HG03571 (cell line): Measurements from ENCODE around the gene CLCN7.

Source experiments
- ATAC-seq: cut with Tn5 transposase; IDR thresholded peaks from one replicate; pipeline ENCODE4 v1.9.1; 2021; ENCODE audit not compliant: unreplicated experiment

CLCN7 gene

DNA sequence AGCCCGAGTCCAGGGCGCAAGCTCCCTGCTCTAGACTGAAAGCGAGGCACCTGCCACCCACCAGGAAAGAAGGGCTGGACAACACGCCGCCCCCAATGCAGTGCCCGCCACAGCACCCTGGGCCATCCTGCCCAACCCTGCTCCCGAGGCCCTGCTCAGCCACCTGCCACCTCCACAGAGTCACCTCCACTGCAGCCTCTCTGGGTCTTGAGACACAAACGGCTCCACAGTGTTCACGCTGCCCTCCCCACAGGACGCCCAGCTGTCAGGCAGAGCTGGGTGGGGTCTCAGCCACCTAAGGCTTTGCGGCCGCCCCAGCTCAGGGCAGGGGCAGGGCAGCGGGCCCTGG is 9.3 kb downstream of the CLCN7 start:
- ATAC-seq: no peak

DNA sequence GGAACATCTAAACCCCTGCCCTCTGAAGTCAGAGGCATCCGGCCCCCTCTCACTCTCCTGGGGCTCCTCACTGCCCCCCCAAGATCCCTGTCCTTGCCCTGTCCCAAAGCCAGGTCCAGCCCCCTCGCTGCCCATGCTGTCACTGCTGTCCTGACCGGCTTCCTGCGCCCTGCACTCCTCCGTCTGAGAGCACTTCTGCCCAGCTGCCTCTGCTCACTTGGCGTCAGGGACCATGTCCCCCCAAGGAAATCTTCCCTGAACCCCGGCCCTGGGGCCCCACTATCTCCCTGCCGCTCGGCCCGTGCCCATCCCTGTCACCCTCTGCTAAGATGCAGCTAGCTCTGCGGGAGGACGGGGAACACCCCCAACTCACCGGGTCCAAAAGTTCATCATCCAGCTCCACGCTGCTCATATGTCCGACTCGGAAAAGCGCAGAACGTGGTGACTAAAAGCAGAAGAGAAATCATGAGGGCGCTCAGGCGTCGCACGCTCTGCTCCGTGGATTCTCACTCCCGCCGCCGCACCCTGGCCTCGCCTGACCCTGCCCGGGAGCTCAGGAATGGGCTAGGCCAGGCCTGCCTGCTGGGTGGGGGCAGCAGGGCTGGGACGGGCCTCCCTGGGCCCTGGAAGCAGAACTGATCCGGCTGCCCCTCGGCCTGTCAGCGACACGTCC is 9.8 kb downstream of the CLCN7 start:
- no peak for ATAC-seq

DNA sequence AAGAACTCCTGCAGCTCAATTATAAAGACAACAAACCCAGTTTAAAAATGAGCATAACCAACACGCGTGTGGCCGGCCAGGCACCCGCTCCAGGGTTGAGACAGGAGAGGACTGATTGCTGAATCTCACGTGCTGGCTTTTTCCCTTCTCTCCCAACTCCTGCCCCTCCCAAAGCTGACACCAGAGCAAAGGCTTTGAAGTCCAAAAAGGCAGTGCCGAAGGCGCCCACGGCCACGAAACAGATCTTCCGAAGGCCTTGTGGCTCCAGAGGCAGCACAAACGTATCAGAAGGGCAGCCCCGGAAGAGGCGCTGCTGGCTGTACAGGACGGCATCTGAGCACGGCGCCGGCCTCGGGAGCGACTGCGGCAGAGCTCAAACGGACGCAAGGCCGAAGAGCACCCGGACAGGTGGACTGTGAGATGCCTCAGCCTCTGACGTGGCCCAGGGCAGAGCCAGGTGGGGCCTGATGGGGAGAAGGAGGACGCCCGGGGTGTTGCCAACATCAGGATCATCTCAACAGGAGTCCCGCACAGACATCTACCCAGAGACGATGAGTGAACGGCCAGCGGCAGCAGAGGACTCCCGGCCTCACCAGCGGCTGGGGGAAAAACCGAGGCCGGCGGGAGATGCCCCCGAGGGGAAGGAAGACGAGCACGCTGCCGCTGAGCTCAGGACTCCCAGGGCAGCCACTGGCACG is 10.5 kb downstream of the CLCN7 start:
- no peak for ATAC-seq

DNA sequence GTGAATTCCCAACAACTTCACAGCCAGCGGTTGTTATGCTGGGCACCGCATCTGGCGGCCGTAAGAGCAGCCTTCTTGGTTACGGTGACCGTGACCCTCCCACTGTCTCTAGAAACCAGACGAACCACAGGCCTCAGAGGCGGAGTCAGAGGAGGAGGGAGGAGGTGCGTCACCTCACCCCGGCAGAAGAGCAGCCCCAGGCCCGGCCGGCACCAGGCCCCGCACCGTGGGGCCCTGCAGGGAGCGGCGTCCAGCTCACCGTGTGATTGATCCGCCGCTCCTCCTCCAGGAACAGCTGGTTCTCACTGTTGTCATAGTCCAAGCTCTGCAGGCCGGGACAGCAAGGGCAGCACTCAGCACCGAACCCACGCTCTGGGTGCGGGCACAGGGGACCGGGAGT is 13.7 kb downstream of the CLCN7 start:
- no peak for ATAC-seq

DNA sequence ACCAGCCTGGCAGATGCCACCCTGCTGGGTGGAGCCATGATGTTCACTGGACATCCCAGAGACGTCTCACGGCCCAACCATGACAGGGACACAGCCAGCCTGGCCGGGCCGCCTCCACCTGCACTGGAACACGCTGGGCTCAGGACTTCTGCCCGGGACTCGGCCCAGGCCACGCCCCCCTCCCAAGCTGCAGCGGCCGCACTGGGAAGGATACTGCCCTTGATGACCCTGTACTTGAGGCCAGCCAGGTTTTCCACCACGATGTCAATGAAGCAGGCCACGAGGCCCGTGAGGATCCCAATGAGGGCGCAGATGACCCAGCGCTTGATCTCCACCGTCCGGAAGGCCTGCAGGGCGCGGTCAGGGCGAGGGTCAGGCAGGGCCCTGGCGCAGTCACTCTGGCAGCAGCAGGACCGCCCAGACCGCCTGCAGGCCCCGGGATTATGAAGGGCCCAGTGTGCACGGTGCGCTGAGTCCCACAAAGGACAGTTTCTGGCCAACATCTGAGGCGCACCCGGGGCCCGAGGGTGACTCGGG is 14.2 kb downstream of the CLCN7 start:
- ATAC-seq: no peak

DNA sequence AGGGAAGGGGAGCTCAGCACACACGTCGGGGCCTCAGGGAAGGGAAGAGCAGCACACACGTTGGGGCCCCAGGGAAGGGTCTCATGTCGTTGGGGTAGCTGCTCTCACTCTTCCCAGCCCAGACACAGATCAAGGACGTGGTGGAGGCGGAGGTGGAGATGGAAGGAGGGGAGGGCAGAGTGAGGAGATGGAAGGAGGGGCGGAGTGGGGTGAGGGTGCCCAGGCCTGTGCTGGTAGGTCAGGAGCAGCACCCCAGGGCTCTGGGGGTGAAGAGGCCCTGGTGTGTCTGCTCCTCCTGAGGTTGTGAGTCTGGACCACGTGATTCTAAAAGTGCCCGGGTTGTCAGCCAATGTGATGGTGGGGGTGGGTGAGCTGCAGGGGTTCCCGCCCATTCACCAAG is 14.9 kb downstream of the CLCN7 start:
- no peak for ATAC-seq

DNA sequence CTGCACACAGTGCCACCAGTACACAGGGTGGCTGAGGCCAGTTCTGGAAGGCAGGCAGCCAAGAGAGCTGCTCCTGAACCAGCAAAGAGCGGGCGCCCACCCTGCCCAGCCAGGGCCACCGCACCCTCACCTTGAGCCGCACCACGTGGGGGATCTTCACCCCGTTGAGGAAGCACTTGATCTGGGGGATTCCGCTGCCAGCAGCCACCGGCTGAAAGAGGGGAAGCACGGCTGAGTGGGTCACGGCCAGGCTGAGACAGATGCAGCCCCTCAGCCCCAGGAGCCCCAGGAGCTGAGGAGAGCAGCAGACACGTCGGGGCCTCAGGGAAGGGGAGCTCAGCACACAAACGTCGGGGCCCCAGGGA is 15.9 kb downstream of the CLCN7 start:
- no peak for ATAC-seq

DNA sequence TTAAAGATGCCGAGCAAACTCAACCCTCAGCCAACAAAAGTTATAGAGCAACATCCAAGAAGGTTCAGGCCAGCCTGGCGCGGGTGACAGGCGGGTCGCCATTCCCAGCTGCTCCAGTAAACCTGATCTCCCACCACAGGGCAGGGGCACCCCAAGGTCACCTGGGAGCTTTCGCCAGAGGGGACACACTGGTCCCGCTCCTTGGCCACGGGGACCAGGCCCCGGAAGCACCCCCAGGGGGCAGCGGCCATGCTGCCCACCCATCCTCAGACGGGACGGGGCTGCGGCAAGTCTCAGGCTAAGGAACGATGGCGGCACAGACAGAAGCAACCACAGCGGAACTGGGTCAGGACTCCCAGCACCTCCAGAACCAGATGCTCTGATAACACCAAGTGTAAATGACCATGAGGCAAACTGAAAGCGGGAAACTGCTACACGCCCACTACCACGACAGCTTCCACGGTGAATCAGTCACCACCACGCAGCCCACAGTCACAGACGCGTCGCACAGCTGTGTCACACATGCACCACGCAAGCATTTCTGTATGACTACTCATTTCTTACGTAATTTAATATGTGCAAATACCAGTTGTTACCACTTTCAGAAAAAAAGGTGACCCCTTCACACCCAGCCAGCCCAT is 16.4 kb downstream of the CLCN7 start:
- no peak for ATAC-seq

DNA sequence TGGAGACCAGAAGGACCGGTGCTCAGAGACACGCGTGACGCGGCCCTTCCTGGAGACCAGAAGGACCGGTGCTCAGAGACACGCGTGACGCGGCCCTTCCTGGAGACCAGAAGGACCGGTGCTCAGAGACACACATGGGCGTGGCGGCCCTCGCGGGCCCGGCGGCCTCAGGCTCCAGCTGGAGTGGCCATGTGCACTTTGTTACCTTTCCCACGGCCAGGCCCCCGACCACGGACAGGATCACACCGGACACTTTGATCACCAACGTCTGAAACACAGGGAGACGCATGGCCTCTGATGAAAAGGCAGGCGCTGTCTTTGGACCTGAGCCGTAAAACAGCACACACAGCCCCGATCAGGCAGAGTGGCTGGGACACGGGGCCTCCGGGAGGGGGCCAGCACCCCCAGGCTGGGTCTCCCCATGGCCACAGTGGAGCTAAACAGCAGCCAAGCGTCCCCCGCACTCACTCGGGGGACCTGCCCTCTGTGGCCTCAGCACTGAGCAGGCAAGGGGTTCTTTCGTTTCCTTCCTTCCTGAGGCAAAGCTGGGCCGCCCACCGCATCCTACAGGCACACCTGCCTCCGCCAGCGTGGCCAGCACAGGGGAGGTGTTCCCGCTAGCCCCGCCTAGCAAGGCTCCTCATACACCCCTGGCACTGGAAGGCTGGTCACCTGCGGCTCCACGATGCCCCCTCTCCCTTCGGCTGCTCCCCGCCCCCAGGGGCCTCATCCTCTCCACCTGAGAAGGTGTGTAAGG is 17.2 kb downstream of the CLCN7 start:
- ATAC-seq: no peak

DNA sequence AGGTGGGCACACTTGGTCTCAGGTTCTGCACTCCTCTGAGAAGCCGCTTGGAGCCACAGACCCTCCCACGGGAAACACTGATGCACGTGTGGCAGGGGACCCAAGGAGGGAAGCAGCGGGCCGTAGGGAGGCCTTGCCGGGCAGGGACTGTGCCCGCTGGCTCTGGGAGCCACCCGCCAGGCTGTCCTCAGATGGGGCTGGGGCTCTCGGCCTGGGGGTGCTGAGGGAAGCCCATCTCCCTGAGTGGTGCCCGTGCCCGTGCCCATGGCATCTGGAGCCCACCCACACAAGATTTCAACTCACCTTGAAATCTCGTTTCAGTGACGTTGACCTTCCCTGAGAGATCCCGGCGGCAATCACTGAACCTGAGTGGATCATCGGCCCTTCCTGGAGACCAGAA is 17.9 kb downstream of the CLCN7 start:
- ATAC-seq: no peak

DNA sequence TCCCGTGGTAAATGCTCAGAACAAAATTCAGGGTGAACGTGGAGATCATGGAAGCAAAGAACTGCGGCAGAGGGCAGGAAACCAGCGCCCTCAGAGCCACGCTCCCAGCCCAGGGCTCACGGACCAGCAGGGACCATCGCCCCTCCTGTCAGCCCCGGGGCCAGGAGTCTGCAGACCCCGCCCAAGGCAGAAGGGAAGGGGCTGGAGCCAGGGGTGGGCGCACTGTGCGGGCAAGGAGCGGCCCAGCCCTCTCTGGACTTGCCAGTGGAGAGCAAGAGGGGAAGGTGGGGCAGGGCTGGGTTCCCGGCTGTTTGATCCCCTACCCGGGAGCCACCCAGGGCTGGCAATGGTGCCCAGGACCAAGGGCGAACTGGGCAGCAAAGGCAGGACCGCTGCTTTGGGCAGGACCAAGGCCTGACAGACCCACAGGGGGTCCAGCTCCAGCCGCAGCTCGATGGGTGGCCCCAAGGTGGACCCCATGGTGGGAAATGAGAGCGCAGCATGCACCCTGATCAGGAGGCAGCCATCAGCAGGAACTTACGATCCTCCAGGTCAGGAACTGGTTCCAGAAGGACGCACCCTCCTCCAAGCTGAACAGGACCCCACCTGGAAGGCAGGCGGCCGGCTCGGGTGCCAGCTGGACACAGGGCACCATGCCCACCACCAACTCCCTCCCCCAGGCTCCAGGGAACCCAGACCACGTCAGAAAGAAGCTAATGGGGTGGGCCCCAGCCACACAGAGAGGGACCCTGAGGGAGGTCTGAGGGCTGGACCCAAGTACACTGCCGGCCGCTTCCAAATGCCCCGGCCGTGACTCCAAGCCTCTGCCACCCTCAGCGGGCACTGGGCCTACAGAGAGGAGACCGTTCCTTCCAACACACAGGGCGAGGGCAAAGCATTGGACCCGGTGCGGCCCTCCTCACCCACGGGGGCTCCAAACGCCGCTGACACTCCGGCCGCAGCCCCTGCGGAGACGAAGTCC is 19.3 kb downstream of the CLCN7 start:
- ATAC-seq: no peak

DNA sequence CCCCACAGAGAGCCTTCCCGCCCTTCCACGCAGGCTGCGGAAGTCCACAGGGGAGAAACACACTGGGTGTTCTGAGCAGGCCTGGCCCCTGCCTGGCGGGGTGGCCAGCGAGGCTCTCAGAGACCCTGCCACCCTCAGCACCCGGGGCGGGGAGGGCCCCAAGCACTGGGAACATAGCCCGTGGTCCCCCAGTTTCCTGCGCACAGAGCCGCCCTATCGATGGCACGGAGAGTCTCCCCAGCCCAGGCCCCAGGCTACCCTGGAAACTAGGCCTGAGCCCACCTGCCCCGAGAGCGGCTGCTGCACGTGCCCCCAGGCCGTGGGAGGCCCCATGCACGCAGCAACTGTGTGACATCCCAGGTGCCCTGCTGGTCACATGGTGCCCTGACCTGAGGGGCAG is 20.3 kb downstream of the CLCN7 start:
- no peak for ATAC-seq

DNA sequence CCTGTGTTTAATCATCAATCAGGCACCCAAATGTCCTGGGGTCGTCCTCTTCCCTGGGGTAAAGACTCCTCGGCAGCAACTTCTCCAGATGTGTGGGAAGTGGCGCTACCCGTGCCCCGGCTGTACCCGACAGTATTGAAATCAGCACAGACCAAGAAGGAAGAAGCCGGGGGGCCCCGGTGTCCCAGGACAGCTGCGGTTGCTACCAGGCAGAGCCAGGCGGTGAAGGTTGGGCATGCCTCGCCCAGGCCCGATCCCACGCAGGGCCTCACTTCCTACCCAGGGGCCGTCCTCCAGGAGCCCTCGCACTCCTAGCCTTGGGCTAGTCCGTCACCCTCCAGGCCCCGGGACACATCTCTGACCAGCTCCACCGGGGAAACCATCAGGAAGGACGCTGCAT is 21.5 kb downstream of the CLCN7 start:
- no peak for ATAC-seq

DNA sequence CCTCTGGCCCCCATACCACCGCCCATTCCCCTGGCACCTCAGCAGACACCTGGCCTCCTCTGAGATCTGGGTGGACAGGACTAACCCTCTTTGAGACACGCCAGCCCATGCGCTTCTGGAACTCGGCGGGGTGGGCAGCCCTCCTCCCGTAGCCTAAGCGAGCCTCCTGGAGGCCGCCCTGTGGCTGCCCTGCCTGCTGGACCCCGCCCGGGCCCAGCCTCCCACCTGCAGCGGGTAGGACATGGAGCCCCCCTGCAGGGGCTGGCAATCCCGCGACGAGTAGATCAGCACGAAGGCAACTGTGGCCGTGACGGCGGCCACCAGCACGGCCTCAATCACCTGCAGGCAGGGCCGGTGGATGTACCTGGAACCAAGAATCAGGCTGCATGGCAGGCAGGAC is 22.3 kb downstream of the CLCN7 start:
- no peak for ATAC-seq

DNA sequence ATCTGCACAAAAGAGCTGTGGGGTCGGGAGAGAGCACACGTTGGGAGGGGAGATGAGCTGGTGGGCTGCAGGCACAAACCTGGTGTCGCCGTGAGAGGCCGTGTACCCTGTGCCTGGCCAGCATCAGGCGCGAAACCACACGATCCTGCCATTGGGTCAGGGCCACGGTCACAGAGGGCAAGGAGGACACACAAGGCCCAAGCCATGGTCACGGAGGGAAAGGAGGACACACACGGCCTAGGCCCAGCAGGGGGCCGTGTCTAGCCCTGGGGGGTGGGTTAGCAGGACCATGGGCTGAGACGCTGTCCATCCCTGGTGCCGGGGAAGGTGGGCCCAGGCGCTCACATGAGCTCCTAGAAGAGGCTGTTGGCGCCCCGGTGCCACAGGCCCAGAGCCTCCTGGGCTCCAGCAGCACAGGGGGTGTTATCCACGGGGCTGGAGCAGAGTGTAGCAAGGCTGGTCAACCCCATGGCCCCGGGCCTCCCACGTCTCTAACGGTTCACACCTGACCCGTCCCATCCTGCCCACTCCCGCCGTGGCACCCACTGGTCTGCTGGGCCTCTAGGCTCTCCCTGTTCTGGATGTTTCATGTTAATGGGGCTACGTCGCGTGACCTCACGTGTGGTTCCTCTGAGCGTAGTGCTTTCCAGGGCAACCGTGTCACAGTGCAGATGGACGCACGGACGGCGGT is 23.0 kb downstream of the CLCN7 start:
- no peak for ATAC-seq

DNA sequence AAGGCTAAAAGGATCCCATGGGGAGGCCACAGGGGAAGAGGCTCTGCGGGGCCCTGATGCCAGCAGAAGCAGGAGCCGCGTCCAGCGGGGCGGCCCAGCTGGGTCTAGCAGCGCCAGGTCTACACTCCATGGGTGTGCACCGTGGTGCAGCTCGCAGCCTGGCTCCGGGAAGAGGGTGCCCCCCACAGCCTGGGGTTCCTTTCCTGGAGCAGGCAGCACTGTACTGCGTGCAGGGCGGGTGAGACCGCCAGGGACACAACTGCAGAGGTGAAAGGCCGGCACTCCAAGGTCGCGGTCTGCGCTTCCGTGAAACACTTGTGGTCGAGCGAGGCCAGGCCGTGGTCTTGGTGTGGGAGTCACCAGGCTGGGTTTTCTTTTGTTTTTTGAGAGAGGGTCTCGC is 24.0 kb downstream of the CLCN7 start:
- ATAC-seq: no peak

DNA sequence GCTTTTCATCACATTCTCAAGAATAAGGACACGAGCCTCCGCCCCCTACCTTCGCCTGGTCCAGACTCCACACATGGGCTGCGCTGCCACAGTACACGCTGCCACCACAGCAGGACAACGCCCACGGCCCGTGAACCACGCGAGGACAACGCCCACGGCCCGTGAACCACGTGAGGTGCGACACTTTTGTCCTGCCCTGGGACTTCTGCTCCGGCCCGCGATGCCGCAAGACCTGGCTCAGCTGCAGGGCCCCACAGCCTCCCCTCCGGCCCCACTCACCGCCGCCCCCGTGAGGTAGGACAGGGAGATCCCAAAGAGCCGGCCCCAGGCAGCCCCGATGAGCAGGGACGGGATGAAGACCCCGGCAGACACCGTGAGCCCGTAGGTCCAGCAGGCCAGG is 24.6 kb downstream of the CLCN7 start:
- ATAC-seq: no peak

DNA sequence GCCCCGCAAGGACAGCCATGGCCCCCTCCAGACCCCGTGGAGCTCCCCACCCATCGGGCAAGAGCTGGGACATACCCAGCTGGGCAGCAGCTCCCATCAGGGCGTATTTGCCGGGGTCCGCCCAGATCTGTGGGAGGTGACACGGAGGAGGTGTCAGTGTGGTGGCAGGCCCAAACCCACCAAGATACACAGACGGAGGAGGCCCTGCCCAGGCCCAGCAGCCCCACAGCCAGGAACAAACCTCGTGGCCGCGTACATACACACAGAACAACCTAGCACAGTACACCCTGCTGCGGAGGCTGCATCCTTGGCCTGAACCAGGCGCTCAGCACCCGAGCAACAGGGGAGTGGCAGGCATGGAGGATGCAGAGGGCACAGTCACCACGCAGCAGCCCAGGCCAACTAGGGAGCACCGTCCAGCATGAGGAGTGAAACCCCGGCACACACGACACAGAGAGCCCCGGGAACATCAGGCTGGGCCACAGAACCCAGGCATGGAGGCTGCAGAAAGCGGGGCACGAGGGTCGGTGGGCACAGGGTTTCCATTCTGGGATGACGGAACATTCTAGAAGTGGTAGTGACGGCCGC is 25.5 kb downstream of the CLCN7 start:
- no peak for ATAC-seq

DNA sequence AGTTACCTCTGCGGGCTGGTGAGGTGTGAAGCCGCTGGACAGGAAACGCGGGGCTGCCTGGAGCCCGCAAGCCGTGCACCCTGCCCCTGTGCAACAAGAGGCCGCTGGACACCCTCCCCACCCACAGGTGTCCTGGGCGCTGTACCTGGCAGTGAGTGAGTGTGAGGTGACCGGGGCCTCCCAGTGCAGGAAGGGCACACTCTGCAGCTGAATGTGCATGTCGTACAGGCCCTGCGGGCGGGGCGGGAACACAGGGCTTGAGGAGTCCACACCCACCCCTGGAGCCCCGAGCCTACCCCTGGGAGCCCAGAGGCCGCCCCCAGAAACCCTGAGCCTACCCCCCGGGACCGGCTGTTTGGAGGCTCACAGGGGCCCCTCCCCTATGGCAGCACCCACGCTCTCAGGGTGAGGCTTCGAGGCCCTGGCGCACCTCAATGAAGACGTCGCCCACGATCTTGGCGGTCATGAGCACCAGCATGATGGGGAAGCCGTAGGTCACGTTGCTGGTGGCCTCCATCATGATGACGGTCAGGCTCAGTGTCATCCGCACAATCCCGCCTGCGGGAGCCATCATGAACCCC is 26.2 kb downstream of the CLCN7 start:
- ATAC-seq: no peak
